PC-9 (cell line): Measurements from ENCODE around the gene CNTNAP2. TPM values are rescaled to one million over a fixed set of nuclear protein-coding genes. Genes with fewer than 3 reads are reported as not detected.

Source experiments
- Bru-seq: library from RNA; stranded (reverse); fragments of 400-500 nt; gene quantifications from one replicate; lab custom pipeline; 2021; lab: Mats Ljungman, UMichigan
- BruChase-seq, 2 experiments: library from RNA; stranded (reverse); fragments of 400-500 nt; gene quantifications; one replicate each; lab custom pipeline; 2021; lab: Mats Ljungman, UMichigan
- BruUV-seq: library from RNA; stranded (reverse); fragments of 400-500 nt; replicated peaks from 2 replicates; lab custom pipeline; 2021; lab: Mats Ljungman, UMichigan
- CTCF ChIA-PET: fragments of 300-600 bp; sonication (Branson Sonifier 250); formaldehyde crosslinking; loops from one replicate; lab custom pipeline; 2022; ENCODE audit warnings: antibody characterized with exemption; lab: Charles Lee
- POLR2A ChIA-PET: fragments of 300-600 bp; sonication (Branson Sonifier 250); formaldehyde crosslinking; loops from one replicate; lab custom pipeline; 2022; ENCODE audit warnings: antibody characterized with exemption; ENCODE audit not compliant: unreplicated experiment; lab: Charles Lee
- DNase-seq, 2 experiments: peaks; one replicate each; pipeline versions ENCODE4 v3.0.0 to v3.0.0-alpha.2; 2015 to 2022; ENCODE audit warnings: mixed read lengths in 1 of 2
- H2AFZ ChIP-seq: fragments of 200-600 bp; sonication (generic); 2 replicates; pipeline ENCODE4 v1.8.1; 2017; ENCODE audit warnings: antibody characterized with exemption
- H3F3A ChIP-seq: fragments of 200-600 bp; sonication (generic); 2 replicates; pipeline ENCODE4 v1.8.1; 2017; ENCODE audit warnings: antibody characterized with exemption, mild to moderate bottlenecking, low read depth; ENCODE audit not compliant: insufficient read depth
- H3K27ac ChIP-seq: fragments of 200-600 bp; sonication (generic); 2 replicates; pipeline ENCODE4 v1.6.1; 2016; ENCODE audit warnings: mixed run types
- H3K27me3 ChIP-seq: fragments of 200-600 bp; sonication (generic); 2 replicates; pipeline ENCODE4 v1.6.1; 2016; ENCODE audit warnings: low read depth, mixed run types; ENCODE audit not compliant: insufficient read depth
- H3K36me3 ChIP-seq: fragments of 200-600 bp; sonication (generic); 2 replicates; pipeline ENCODE4 v1.6.1; 2016; ENCODE audit warnings: low read depth, mixed run types
- H3K4me1 ChIP-seq: fragments of 200-600 bp; sonication (generic); replicated peaks from 2 replicates; pipeline ENCODE4 v1.6.1; 2016; ENCODE audit warnings: mixed run types; ENCODE audit not compliant: insufficient read depth
- H3K4me2 ChIP-seq: fragments of 200-600 bp; sonication (generic); 2 replicates; pipeline ENCODE4 v1.6.1; 2017; ENCODE audit warnings: mixed run types
- H3K4me3 ChIP-seq: fragments of 200-600 bp; sonication (generic); 2 replicates; pipeline ENCODE4 v1.6.1; 2016; ENCODE audit warnings: mixed run types
- H3K79me2 ChIP-seq: fragments of 200-600 bp; sonication (generic); 2 replicates; pipeline ENCODE4 v1.6.1; 2017; ENCODE audit warnings: low read depth, mixed run types
- H3K9me2 ChIP-seq: fragments of 200-600 bp; sonication (generic); 2 replicates; pipeline ENCODE4 v1.8.1; 2017; ENCODE audit warnings: mild to moderate bottlenecking; ENCODE audit not compliant: insufficient read depth
- H3K9me3 ChIP-seq: fragments of 200-600 bp; sonication (generic); 2 replicates; pipeline ENCODE4 v1.8.1; 2016; ENCODE audit warnings: low read depth; ENCODE audit not compliant: insufficient read depth
- H4K20me1 ChIP-seq: fragments of 200-600 bp; sonication (generic); 2 replicates; pipeline ENCODE4 v1.8.1; 2017; ENCODE audit not compliant: insufficient read depth
- CTCF ChIP-seq: fragments of 200-600 bp; sonication (generic); conservative IDR thresholded peaks from 2 replicates; pipeline ENCODE4 v1.6.1; 2017; ENCODE audit warnings: mixed run types, antibody characterized with exemption, mild to moderate bottlenecking, moderate library complexity
- EZH2 ChIP-seq: fragments of 200-600 bp; sonication (generic); IDR thresholded peaks from 2 replicates; pipeline ENCODE4 v1.8.0; 2017; ENCODE audit warnings: antibody characterized with exemption, low read depth
- intact Hi-C: fragments of 100-400 bp; cut with micrococcal nuclease; formaldehyde crosslinking; loops from one replicate; pipeline ENCODE4 v1.10.0; 2022; ENCODE audit not compliant: unreplicated experiment
- long read RNA-seq: library from polyadenylated mRNA; stranded (forward); transcript quantifications from one replicate; pipeline ENCODE4 v2.0.0, GENCODE V29; 2022
- total RNA-seq: library from RNA; stranded (reverse); gene quantifications from 2 replicates; pipeline ENCODE4 v1.2.3, GENCODE V29; 2021

The CNTNAP2 gene
- total RNA-seq (not detected in 2 replicates), Bru-seq, nascent RNA (percentile 2 among the genes with signal in this experiment), BruChase-seq, experiment 1, labeled RNA remaining after a 2-hour chase (percentile 2 among the genes with signal in this experiment), BruChase-seq, experiment 2, labeled RNA remaining after a 6-hour chase (percentile 1 among the genes with signal in this experiment)
- long read RNA-seq = 0 reads

- H3F3A ChIP-seq = no peaks in the 10 kb centered on the region
- H3K36me3 ChIP-seq = no peaks in the 10 kb centered on the region
- H4K20me1 ChIP-seq = no peaks in the 10 kb centered on the region
- ChIA-PET CTCF (no interaction called here), POLR2A (no interaction called here)
- DNase-seq = no peak
- no peak within 1 kb of the TSS for H3K27ac ChIP-seq
- H3K4me1 ChIP-seq = no peaks in the 10 kb centered on the region
- no peaks in the 10 kb centered on the region for H3K79me2 ChIP-seq
- no peaks in the 10 kb centered on the region for H3K9me3 ChIP-seq
- H2AFZ ChIP-seq = no peak within 1 kb of the TSS
- no peak for TF ChIP-seq EZH2
- TF ChIP-seq CTCF = no peak
- H3K4me3 ChIP-seq = no peak within 1 kb of the TSS
- no peak within 1 kb of the TSS for H3K4me2 ChIP-seq
- intact Hi-C loops = no loop called here
- H3K27me3 ChIP-seq = no peaks in the 10 kb centered on the region
- no TSS peak for BruUV-seq
- H3K9me2 ChIP-seq = 0 out of 2 replicates have a peak, but pooled peaks cover 5% of the 10 kb centered on the region
These were observed at the start of gene CNTNAP2 for GRCh38 chr7:146116521-146117222. Gene CNTNAP2, plus strand, starts transcription at chr7:146116801. Its CDS starts 76 bp downstream, at chr7:146116877.

- Histone ChIP-seq H3K4me1 (no peaks in the 10 kb centered on the region), H3K27me3 (no peaks in the 10 kb centered on the region), H4K20me1 (no peaks in the 10 kb centered on the region), H3K9me3 (no peaks in the 10 kb centered on the region), H3F3A (no peaks in the 10 kb centered on the region), H3K4me2 (no peak overlapping the region), H3K27ac (no peak overlapping the region), H3K79me2 (no peaks in the 10 kb centered on the region), H3K36me3 (no peaks in the 10 kb centered on the region), H3K4me3 (no peak overlapping the region), H3K9me2 (no peaks in the 10 kb centered on the region), H2AFZ (no peak overlapping the region)
- ChIA-PET CTCF (no interaction called here), POLR2A (no interaction called here)
- no peak for TF ChIP-seq EZH2
- TF ChIP-seq CTCF = no peak
- intact Hi-C loops = no loop called here
- BruUV-seq = no TSS peak
- no peak for DNase-seq
These were observed 48.7 kb upstream of the CNTNAP2 start for GRCh38 chr7:146067880-146068279.

- intact Hi-C loops = no loop called here
- Histone ChIP-seq H3K9me2 (no peaks in the 10 kb centered on the region), H2AFZ (no peak overlapping the region), H3K9me3 (no peaks in the 10 kb centered on the region), H3K79me2 (no peaks in the 10 kb centered on the region), H4K20me1 (no peaks in the 10 kb centered on the region), H3F3A (no peaks in the 10 kb centered on the region), H3K27me3 (no peaks in the 10 kb centered on the region), H3K27ac (no peak overlapping the region), H3K36me3 (no peaks in the 10 kb centered on the region), H3K4me2 (no peak overlapping the region), H3K4me3 (no peak overlapping the region), H3K4me1 (no peaks in the 10 kb centered on the region)
- DNase-seq = no peak
- CTCF ChIA-PET = no interaction called here
- BruUV-seq = no TSS peak
- POLR2A ChIA-PET = no interaction called here
- TF ChIP-seq CTCF (no peak), EZH2 (no peak)
These were observed 42.3 kb upstream of the CNTNAP2 start for GRCh38 chr7:146074195-146074765.
